Anterior cingulate cortex (tissue), 58 donors: Measurements from ENCODE around the gene MTMR12.
"Not testable (repeated sequence)": the region's sequence is repeated elsewhere in the genome, so short reads cannot be mapped to it uniquely, and the experiment has no call there.

ENCODE experiments used
- DNase-seq, 58 donors: peaks; one replicate each; lab custom pipeline; 2025; lab: John Stamatoyannopoulos, UW

Gene MTMR12

GRCh38 chr5:32325616-32326015 is 12.9 kb upstream of the MTMR12 start:
- DNase-seq: no peak

GRCh38 chr5:32325062-32325461 is 12.3 kb upstream of the MTMR12 start:
- DNase-seq: peak in 23 of 58 donors; percentile 6 to 72 (median 26)

- no peak for DNase-seq
These were observed 11.0 kb upstream of the MTMR12 start for GRCh38 chr5:32323741-32324140.

- no peak for DNase-seq
These were observed 10.1 kb upstream of the MTMR12 start for GRCh38 chr5:32322882-32323281.

GRCh38 chr5:32321787-32322186 is 9.0 kb upstream of the MTMR12 start:
- not testable (repeated sequence) for DNase-seq

GRCh38 chr5:32320576-32320975 is 7.8 kb upstream of the MTMR12 start:
- no peak for DNase-seq

GRCh38 chr5:32319926-32320543 is 7.3 kb upstream of the MTMR12 start:
- no peak for DNase-seq

GRCh38 chr5:32319392-32319791 is 6.7 kb upstream of the MTMR12 start:
- no peak for DNase-seq

- no peak for DNase-seq
These were observed 4.3 kb upstream of the MTMR12 start for GRCh38 chr5:32317041-32317440.

GRCh38 chr5:32315221-32316014 is 2.7 kb upstream of the MTMR12 start:
- peak in 8 of 58 donors; percentile 8 to 30 (median 14) for DNase-seq

GRCh38 chr5:32314658-32315057 is 1.9 kb upstream of the MTMR12 start:
- no peak for DNase-seq

GRCh38 chr5:32314152-32314488 is 1.4 kb upstream of the MTMR12 start:
- DNase-seq: not testable (repeated sequence)

GRCh38 chr5:32312197-32312594 is 543 bp downstream of the MTMR12 start:
- DNase-seq: peak in 44 of 58 donors; percentile 14 to 68 (median 40)

- DNase-seq: no peak
These were observed 1.1 kb downstream of the MTMR12 start for GRCh38 chr5:32311404-32312196.

GRCh38 chr5:32309761-32310160 is 3.0 kb downstream of the MTMR12 start:
- DNase-seq: no peak

GRCh38 chr5:32308946-32309345 is 3.8 kb downstream of the MTMR12 start:
- no peak for DNase-seq

- no peak for DNase-seq
These were observed 5.0 kb downstream of the MTMR12 start for GRCh38 chr5:32307769-32308194.

- peak in 7 of 58 donors; percentile 2 to 29 (median 11) for DNase-seq
These were observed 8.1 kb downstream of the MTMR12 start for GRCh38 chr5:32304622-32305021.

GRCh38 chr5:32303755-32304120 is 9.0 kb downstream of the MTMR12 start:
- no peak for DNase-seq

GRCh38 chr5:32302835-32303754 is 9.6 kb downstream of the MTMR12 start:
- DNase-seq: no peak
